HCT116 (cell line): ENCODE measurements around the gene TRIOBP. TPM values are rescaled to one million over a fixed set of nuclear protein-coding genes. Genes with fewer than 3 reads are reported as not detected.

Experiments
- ATAC-seq: fragments of 200-7000 bp; cut with Tn5 transposase; 2 replicates; pipeline ENCODE4 v1.9.1; 2020; ENCODE audit warnings: mild to moderate bottlenecking, moderate library complexity
- BruUV-seq: library from RNA; stranded (reverse); fragments of 400-500 nt; replicated peaks from 2 replicates; lab custom pipeline; 2021; lab: Mats Ljungman, UMichigan
- CTCF ChIA-PET: fragments of 300-600 bp; sonication (Branson Sonifier 250); formaldehyde crosslinking; loops from one replicate; lab custom pipeline; 2021; ENCODE audit warnings: antibody characterized with exemption; lab: Charles Lee
- POLR2A ChIA-PET: fragments of 300-600, 350-600 bp; sonication (Branson Sonifier 250); formaldehyde crosslinking; loops from one replicate; lab custom pipeline; 2021; ENCODE audit warnings: antibody characterized with exemption; lab: Charles Lee
- RAD21 ChIA-PET, 2 experiments: fragments of 300-600 bp; sonication (Branson Sonifier 250); formaldehyde crosslinking; loops; one replicate each; lab custom pipeline; 2023; ENCODE audit warnings: low total read pairs in 2 of 2; ENCODE audit not compliant: uncharacterized antibody in 2 of 2, unreplicated experiment in 2 of 2, low non-redundant PET in 1 of 2; lab: Charles Lee
- DNase-seq: peaks from one replicate; pipeline ENCODE4 v3.0.0-alpha.2; 2010; ENCODE audit warnings: low read depth, low spot score
- H2AFZ ChIP-seq: fragments of 200-600 bp; shearing (Covaris generic), sonication (generic); 2 replicates; pipeline ENCODE4 v1.6.1; 2017; ENCODE audit warnings: low read depth, mixed run types, mixed read lengths, antibody characterized with exemption, low read length; ENCODE audit not compliant: poor library complexity, severe bottlenecking
- H3K27ac ChIP-seq: 2 replicates; pipeline ENCODE4 v1.5.1; 2012; ENCODE audit warnings: low read depth, low read length
- H3K27me3 ChIP-seq: fragments of 200-600 bp; sonication (generic); 2 replicates; pipeline ENCODE4 v1.6.1; 2016; ENCODE audit warnings: mixed run types, low read length, mixed read lengths; ENCODE audit not compliant: insufficient read depth
- H3K36me3 ChIP-seq, 2 experiments: fragments of 200-500 bp in 1 of 2; fragments of 200-600 bp in 1 of 2; sonication (Bioruptor generic) in 1 of 2; sonication (generic) in 1 of 2; 2 replicates each; pipeline versions ENCODE4 v1.5.1 to v1.6.1; 2014 to 2016; ENCODE audit warnings: low read length in 2 of 2, inconsistent platforms in 1 of 2, mixed read lengths in 1 of 2, mixed run types in 1 of 2; ENCODE audit not compliant: insufficient read depth in 2 of 2, control insufficient read depth in 1 of 2
- H3K4me1 ChIP-seq, 2 experiments: fragments of 200-600 bp in 1 of 2; sonication (generic) in 1 of 2; 2 replicates each; pipeline versions ENCODE4 v1.5.1 to v1.6.1; 2012 to 2017; ENCODE audit warnings: low read length in 2 of 2, inconsistent platforms in 1 of 2, mild to moderate bottlenecking in 1 of 2, mixed read lengths in 1 of 2, mixed run types in 1 of 2, moderate library complexity in 1 of 2; ENCODE audit not compliant: insufficient read depth in 2 of 2, control insufficient read depth in 1 of 2
- H3K4me2 ChIP-seq: fragments of 200-600 bp; sonication (generic); 2 replicates; pipeline ENCODE4 v1.6.1; 2017; ENCODE audit warnings: mixed run types, low read length, mixed read lengths
- H3K4me3 ChIP-seq, 2 experiments: fragments of 200-600 bp in 1 of 2; sonication (generic) in 1 of 2; replicated peaks in 1 of 2; 2 replicates each; pipeline ENCODE4 v1.5.1; 2011 to 2016; ENCODE audit warnings: low read length in 2 of 2, control low read depth in 1 of 2, low read depth in 1 of 2, mild to moderate bottlenecking in 1 of 2, mixed read lengths in 1 of 2, mixed run types in 1 of 2
- H3K79me2 ChIP-seq: fragments of 200-600 bp; sonication (generic); 2 replicates; pipeline ENCODE4 v1.6.1; 2017; ENCODE audit warnings: mild to moderate bottlenecking, mixed run types, low read length, moderate library complexity, mixed read lengths; ENCODE audit not compliant: insufficient read depth
- H3K9ac ChIP-seq: fragments of 200-600 bp; sonication (generic); 2 replicates; pipeline ENCODE4 v1.6.1; 2016; ENCODE audit warnings: low read length, mixed read lengths
- H3K9me2 ChIP-seq: fragments of 200-600 bp; sonication (generic), shearing (Covaris generic); 2 replicates; pipeline ENCODE4 v1.6.1; 2017; ENCODE audit warnings: mixed run types, mild to moderate bottlenecking, moderate library complexity; ENCODE audit not compliant: insufficient read depth
- H3K9me3 ChIP-seq, 2 experiments: fragments of 200-500 bp in 1 of 2; fragments of 200-600 bp in 1 of 2; sonication (Bioruptor generic) in 1 of 2; sonication (generic) in 1 of 2; 2 replicates each; pipeline ENCODE4 v1.6.1; 2014 to 2017; ENCODE audit warnings: low read length in 2 of 2, mixed read lengths in 2 of 2, inconsistent platforms in 1 of 2, low read depth in 1 of 2, mild to moderate bottlenecking in 1 of 2, mixed run types in 1 of 2, moderate library complexity in 1 of 2; ENCODE audit not compliant: control insufficient read depth in 1 of 2, insufficient read depth in 1 of 2
- H4K20me1 ChIP-seq: fragments of 200-600 bp; sonication (generic), shearing (Covaris generic); 2 replicates; pipeline ENCODE4 v1.6.1; 2017; ENCODE audit warnings: mixed run types, mild to moderate bottlenecking, moderate library complexity; ENCODE audit not compliant: insufficient read depth
- ATF3 ChIP-seq: IDR thresholded peaks from 2 replicates; pipeline ENCODE4 v1.6.1; 2012
- CTCF ChIP-seq, 3 experiments: fragments of 200-600 bp in 1 of 3; sonication (generic) in 1 of 3; IDR thresholded peaks in 2 of 3; conservative IDR thresholded peaks in 1 of 3; 2 replicates each; pipeline ENCODE4 v1.5.1; 2012 to 2017; ENCODE audit warnings: low read depth in 2 of 3, low read length in 2 of 3, antibody characterized with exemption in 1 of 3, borderline replicate concordance in 1 of 3, control low read depth in 1 of 3, mild to moderate bottlenecking in 1 of 3, mixed read lengths in 1 of 3, mixed run types in 1 of 3, moderate library complexity in 1 of 3; ENCODE audit not compliant: insufficient read depth in 1 of 3
- EGR1 ChIP-seq: IDR thresholded peaks from 2 replicates; pipeline ENCODE4 v1.6.1; 2012; ENCODE audit warnings: low read depth
- ELF1 ChIP-seq: IDR thresholded peaks from 2 replicates; pipeline ENCODE4 v1.6.1; 2012; ENCODE audit warnings: low read depth, borderline replicate concordance
- FOSL1 ChIP-seq: IDR thresholded peaks from 2 replicates; pipeline ENCODE4 v1.6.1; 2012; ENCODE audit warnings: low read depth
- MAX ChIP-seq: IDR thresholded peaks from 2 replicates; pipeline ENCODE4 v1.6.1; 2012
- POLR2A ChIP-seq: IDR thresholded peaks from 2 replicates; pipeline ENCODE4 v1.7.0; 2011; ENCODE audit warnings: borderline replicate concordance; ENCODE audit not compliant: insufficient read depth, insufficient read length; ENCODE audit errors: extremely low read depth
- POLR2AphosphoS5 ChIP-seq: IDR thresholded peaks from 2 replicates; pipeline ENCODE4 v1.6.1; 2011; ENCODE audit warnings: mild to moderate bottlenecking, low read depth, low read length, moderate library complexity
- RAD21 ChIP-seq: IDR thresholded peaks from 2 replicates; pipeline ENCODE4 v1.6.1; 2012; ENCODE audit warnings: low read depth, mild to moderate bottlenecking
- YY1 ChIP-seq: IDR thresholded peaks from 2 replicates; pipeline ENCODE4 v1.6.1; 2011; ENCODE audit warnings: low read length, low read depth, moderate library complexity, mild to moderate bottlenecking; ENCODE audit not compliant: insufficient replicate concordance; ENCODE audit errors: extremely low read depth
- ZNF274 ChIP-seq: fragments of 200-500 bp; sonication (Bioruptor generic); IDR thresholded peaks from 2 replicates; pipeline ENCODE4 v1.6.1; 2014; ENCODE audit warnings: mild to moderate bottlenecking, low read depth, low read length, inconsistent platforms
- intact Hi-C: fragments of 100-400 bp; cut with micrococcal nuclease; formaldehyde crosslinking; loops from 2 replicates; pipeline ENCODE4 v1.10.0; 2022
- total RNA-seq: library from RNA; stranded (reverse); gene quantifications from one replicate; pipeline ENCODE4 v1.2.1, GENCODE V29; 2021; ENCODE audit not compliant: unreplicated experiment

Gene TRIOBP
- total RNA-seq, 1 experiment from 2014 or later = 244 TPM

- intact Hi-C loops = no loop called here
- no TSS peak for BruUV-seq
- H3K4me2 ChIP-seq = no peak overlapping the region
- CTCF ChIA-PET = no interaction called here
- no peaks in the 10 kb centered on the region for H4K20me1 ChIP-seq
- POLR2A ChIA-PET = no interaction called here
- no peak overlapping the region for H3K4me3 ChIP-seq
- H2AFZ ChIP-seq = no peak overlapping the region
- ATAC-seq (no peak), DNase-seq (no peak)
- H3K9me3 ChIP-seq = no peaks in the 10 kb centered on the region
- H3K9ac ChIP-seq = no peak overlapping the region
- H3K9me2 ChIP-seq = no peaks in the 10 kb centered on the region
- TF ChIP-seq RAD21 (no peak), POLR2AphosphoS5 (no peak), YY1 (no peak), CTCF (IDR thresholded peaks at IDR 0.05 in 2 of 3, conservative IDR thresholded peaks at IDR 0.05 in 1 of 3; ENCODE audit: borderline replicate concordance in 1 of 3, insufficient read depth in 1 of 3, low read depth in 2 of 3, low read length in 2 of 3) (no peak), POLR2A (no peak)
- H3K27me3 ChIP-seq = no peaks in the 10 kb centered on the region
- H3K79me2 ChIP-seq = no peaks in the 10 kb centered on the region
- H3K36me3 ChIP-seq = no peaks in the 10 kb centered on the region
- RAD21 ChIA-PET = no interaction called here
- H3K4me1 ChIP-seq = peaks cover 0 to 2% of the 10 kb centered on the region in 2 experiments; a peak in 1 of 4 replicates
- no peak overlapping the region for H3K27ac ChIP-seq
Observed at GRCh38 chr22:37708580-37709444, 12.0 kb downstream of the TRIOBP start.

- no peak for TF ChIP-seq MAX
- no peak for TF ChIP-seq FOSL1
- no peak for TF ChIP-seq ZNF274
- no peak for TF ChIP-seq EGR1
- no peak for TF ChIP-seq ELF1
- no peak for TF ChIP-seq ATF3
- TF ChIP-seq, all 23 proteins: peak for 0
- CTCF ChIA-PET = no interaction called here
- RAD21 ChIA-PET = no interaction called here
- Histone ChIP-seq H3K9me3 (no peaks in the 10 kb centered on the region), H2AFZ (no peak overlapping the region), H3K36me3 (no peaks in the 10 kb centered on the region), H3K4me3 (no peak overlapping the region), H3K9me2 (no peaks in the 10 kb centered on the region), H3K27ac (no peak overlapping the region), H3K9ac (no peak overlapping the region), H3K79me2 (no peaks in the 10 kb centered on the region), H3K4me2 (no peak overlapping the region), H3K4me1 (0 out of 4 replicates have a peak, but pooled peaks cover 0 to 2% of the 10 kb centered on the region in 2 experiments), H3K27me3 (no peaks in the 10 kb centered on the region), H4K20me1 (no peaks in the 10 kb centered on the region)
- POLR2A ChIA-PET = no interaction called here
- intact Hi-C loops = no loop called here
- ATAC-seq (no peak), DNase-seq (no peak)
- no TSS peak for BruUV-seq
Observed at GRCh38 chr22:37709445-37709765, 12.6 kb downstream of the TRIOBP start.
